ENCODE results near the gene SLC38A6. TPM values are rescaled to one million over a fixed set of nuclear protein-coding genes. Genes with fewer than 3 reads are reported as not detected.

SLC38A6 gene
- total and polyA plus RNA-seq, 10 of the 15 experiments (the other 5 are each of a cell fraction or from before 2014, with no cell fraction given): 2.0 to 7.0 (median 3.7) TPM

DNA sequence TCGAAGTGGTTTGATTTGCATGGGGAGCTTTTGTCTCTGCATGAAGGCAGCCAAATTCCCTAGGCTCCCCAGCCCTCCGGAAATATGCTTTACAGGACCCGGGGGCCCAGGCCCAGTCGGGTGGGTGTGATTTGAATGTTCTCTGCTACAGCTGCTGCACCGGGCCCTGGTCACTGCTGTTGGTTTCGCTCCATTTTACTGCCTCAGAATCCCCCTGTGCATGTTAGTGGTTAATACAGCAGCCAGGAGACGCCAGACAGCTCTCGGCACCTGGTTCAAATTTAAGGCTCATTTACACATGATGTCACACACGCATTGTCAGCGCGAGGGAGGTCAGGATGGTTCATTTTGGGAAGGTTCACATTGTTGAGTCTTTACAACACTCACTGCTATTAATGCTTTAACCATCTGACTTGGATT is 99.6 kb downstream of the SLC38A6 start (continued):
- TF ChIP-seq NRF1 (conservative IDR thresholded peaks at IDR 0.05; ENCODE audit: low read depth, low read length): no peak
- no peak for TF ChIP-seq ZZZ3 (IDR thresholded peaks at IDR 0.05; ENCODE audit: control insufficient read depth, insufficient read length, low read depth)
- TF ChIP-seq, protein P1, sequence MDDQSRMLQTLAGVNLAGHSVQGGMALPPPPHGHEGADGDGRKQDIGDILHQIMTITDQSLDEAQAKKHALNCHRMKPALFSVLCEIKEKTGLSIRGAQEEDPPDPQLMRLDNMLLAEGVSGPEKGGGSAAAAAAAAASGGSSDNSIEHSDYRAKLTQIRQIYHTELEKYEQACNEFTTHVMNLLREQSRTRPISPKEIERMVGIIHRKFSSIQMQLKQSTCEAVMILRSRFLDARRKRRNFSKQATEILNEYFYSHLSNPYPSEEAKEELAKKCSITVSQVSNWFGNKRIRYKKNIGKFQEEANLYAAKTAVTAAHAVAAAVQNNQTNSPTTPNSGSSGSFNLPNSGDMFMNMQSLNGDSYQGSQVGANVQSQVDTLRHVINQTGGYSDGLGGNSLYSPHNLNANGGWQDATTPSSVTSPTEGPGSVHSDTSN (IDR thresholded peaks at IDR 0.05; ENCODE audit: insufficient replicate concordance, low read depth, low read length): no peak
- TF ChIP-seq MEF2A (IDR thresholded peaks at IDR 0.05; ENCODE audit: insufficient read depth, low read depth, low read length): no peak
- TF ChIP-seq FOS (IDR thresholded peaks at IDR 0.05; ENCODE audit: borderline replicate concordance, extremely low read depth, insufficient read length): no peak
- TF ChIP-seq, protein P2, sequence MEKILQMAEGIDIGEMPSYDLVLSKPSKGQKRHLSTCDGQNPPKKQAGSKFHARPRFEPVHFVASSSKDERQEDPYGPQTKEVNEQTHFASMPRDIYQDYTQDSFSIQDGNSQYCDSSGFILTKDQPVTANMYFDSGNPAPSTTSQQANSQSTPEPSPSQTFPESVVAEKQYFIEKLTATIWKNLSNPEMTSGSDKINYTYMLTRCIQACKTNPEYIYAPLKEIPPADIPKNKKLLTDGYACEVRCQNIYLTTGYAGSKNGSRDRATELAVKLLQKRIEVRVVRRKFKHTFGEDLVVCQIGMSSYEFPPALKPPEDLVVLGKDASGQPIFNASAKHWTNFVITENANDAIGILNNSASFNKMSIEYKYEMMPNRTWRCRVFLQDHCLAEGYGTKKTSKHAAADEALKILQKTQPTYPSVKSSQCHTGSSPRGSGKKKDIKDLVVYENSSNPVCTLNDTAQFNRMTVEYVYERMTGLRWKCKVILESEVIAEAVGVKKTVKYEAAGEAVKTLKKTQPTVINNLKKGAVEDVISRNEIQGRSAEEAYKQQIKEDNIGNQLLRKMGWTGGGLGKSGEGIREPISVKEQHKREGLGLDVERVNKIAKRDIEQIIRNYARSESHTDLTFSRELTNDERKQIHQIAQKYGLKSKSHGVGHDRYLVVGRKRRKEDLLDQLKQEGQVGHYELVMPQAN (conservative IDR thresholded peaks at IDR 0.05): no peak
- no peak for TF ChIP-seq ASH2L (IDR thresholded peaks at IDR 0.05; ENCODE audit: borderline replicate concordance, low read depth)
- no peak for TF ChIP-seq ZNF24 (IDR thresholded peaks at IDR 0.05)
- TF ChIP-seq NFXL1 (IDR thresholded peaks at IDR 0.05; ENCODE audit: borderline replicate concordance): no peak
- TF ChIP-seq ATF3 (IDR thresholded peaks at IDR 0.05; ENCODE audit: borderline replicate concordance, extremely low read depth, low read depth, low read length): no peak
- TF ChIP-seq TAF1 (IDR thresholded peaks at IDR 0.05; ENCODE audit: borderline replicate concordance, low read depth, low read length): no peak
- 0 out of 2 replicates have a peak, but pooled peaks have one; percentile 13 for TF ChIP-seq RAD21 (IDR thresholded peaks at IDR 0.05; ENCODE audit: insufficient read depth, low read depth, low read length)
- TF ChIP-seq RCOR1 (conservative IDR thresholded peaks at IDR 0.05; ENCODE audit: low read depth, low read length): no peak
- no peak for TF ChIP-seq MYB (IDR thresholded peaks at IDR 0.05; ENCODE audit: borderline replicate concordance, low read depth, low read length)
- no peak for TF ChIP-seq CBX5 (IDR thresholded peaks at IDR 0.05; ENCODE audit: low read depth)
